ENCODE measurements around the gene TRIM46. TPM values are rescaled to one million over a fixed set of nuclear protein-coding genes. Genes with fewer than 3 reads are reported as not detected.

Gene TRIM46, protein sequence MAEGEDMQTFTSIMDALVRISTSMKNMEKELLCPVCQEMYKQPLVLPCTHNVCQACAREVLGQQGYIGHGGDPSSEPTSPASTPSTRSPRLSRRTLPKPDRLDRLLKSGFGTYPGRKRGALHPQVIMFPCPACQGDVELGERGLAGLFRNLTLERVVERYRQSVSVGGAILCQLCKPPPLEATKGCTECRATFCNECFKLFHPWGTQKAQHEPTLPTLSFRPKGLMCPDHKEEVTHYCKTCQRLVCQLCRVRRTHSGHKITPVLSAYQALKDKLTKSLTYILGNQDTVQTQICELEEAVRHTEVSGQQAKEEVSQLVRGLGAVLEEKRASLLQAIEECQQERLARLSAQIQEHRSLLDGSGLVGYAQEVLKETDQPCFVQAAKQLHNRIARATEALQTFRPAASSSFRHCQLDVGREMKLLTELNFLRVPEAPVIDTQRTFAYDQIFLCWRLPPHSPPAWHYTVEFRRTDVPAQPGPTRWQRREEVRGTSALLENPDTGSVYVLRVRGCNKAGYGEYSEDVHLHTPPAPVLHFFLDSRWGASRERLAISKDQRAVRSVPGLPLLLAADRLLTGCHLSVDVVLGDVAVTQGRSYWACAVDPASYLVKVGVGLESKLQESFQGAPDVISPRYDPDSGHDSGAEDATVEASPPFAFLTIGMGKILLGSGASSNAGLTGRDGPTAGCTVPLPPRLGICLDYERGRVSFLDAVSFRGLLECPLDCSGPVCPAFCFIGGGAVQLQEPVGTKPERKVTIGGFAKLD
- total RNA-seq = 1.5 and 2.5 TPM in 2 replicates

GRCh38 chr1:155173478-155174323 is at the start of gene TRIM46:
TSS of gene TRIM46 (plus strand) at chr1:155173849. CDS start at chr1:155173967, 118 bp downstream.

GRCh38 chr1:155127105-155127966 is 46.3 kb upstream of the TRIM46 start, which contains the start of gene EFNA1:
TSS of gene EFNA1 (plus strand) at chr1:155127876. CDS start at chr1:155127978, 102 bp downstream.

DNA sequence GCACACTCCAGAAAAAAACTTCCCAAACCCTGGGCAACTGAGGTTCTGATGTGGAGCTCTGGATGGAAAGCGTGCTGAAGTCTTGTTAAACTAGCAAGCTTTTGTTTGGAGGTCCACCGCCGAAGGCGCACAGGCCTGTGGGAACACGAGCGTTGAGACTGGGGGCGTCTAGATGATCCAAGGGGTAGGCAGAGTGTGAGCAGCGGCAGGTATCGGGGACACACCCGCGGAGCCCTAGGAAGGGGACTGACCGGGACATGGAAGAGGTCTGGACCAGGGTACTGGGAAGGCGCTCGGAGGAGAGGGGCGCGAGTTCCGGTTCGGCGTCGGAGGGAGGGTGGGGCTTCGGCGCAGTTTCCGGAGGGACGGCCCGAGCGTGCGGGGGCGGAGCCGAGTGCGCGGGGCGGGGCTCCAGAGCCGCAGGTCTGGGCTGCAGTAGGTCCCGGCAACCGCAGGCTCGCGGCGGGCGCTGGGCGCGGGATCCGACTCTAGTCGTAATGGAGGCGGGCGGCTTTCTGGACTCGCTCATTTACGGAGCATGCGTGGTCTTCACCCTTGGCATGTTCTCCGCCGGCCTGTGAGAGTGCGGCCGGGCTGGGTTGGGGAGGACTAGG is 38.1 kb upstream of the TRIM46 start, which contains the start of gene SLC50A1:
SLC50A1 (plus strand) TSS at position 438 of the 614 bp plus-strand sequence; CDS start at position 498, 60 bp downstream.

GRCh38 chr1:155139895-155140629 is 33.6 kb upstream of the TRIM46 start, which contains the start of gene DPM3:
TSS of gene DPM3 (minus strand) at chr1:155140531. CDS start at chr1:155140240, 291 bp downstream.

DNA sequence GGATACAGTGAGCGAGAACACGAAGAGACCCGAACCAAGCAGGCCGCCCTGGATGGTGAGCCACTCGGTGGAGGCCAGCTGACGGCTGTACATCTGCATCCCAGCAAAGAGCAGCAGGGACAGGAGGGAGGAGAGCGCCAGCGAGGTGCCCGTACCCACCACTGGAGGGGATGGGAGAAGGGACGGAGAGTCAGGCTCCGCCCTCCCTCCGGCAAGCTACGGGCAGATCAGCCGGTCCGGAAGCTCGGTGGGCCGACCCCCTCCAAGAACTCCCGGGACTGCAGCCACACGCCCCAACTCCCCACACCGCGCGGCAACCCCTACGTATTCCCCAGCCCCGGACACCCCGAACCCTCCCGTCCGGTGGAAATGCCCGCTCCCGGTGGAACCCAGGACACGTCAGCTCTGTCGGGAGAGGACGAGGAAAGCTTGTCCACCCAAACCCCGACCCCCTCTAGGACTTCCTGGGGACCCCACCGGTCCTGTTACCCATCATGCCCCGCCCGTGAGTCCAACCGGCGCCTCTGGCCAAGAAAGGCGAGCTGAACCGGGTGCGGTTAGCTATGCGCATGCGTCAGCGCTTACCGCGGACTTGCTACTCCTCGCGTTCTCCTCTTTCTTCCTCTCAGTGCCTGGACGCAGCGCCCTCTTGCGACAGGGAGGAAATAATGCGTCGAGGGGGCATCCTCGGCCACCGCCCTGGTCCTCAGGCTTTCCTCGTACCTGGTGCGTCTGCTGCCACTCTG is 744 bp upstream of the TRIM46 start, which contains the start of gene KRTCAP2:
KRTCAP2 (minus strand) TSS at position 573 of the 746 bp plus-strand sequence; CDS start at position 493, 80 bp downstream.

DNA sequence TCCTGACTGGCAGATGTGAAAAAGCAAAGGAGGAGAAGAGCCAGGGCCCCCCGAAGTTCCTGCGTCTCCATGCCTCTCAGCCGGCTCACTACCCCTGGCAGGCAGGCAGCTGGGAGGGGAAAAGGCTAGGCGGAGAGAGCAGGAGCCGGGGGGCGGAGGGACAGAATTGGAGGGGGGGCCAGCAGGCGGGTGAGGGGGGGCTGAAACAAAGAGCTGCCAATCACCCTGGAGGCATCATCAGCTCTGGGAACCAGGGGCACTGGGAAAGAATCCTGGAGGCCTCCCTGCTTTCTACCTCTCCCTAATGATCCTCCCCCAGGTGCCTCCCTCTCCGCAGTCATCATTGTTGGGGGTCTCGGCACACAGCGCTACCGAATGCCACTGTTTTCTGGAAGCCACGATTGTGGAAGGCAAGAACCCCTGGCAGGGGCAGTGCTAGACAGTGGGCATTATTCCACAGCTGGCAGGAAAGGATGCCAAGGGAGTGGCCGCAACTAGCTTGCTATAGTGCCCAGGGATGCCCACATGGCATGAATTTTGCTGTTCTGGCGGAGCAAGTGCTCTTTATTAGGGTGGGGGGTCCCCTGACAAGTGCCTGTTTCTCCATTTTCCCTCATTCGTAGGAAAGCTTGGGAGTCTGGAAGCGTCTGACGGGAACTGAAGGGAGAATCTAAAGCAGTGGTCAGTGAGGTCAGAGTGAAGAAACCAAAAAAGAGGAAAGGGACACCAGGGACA is 34.3 kb downstream of the TRIM46 start, which contains the start of gene THBS3:
THBS3 (minus strand) TSS at position 92 of the 735 bp plus-strand sequence; CDS start at position 71, 21 bp downstream.

GRCh38 chr1:155208541-155209311 is 35.1 kb downstream of the TRIM46 start, which contains the start of gene MTX1:
TSS of gene MTX1 (plus strand) at chr1:155208695. CDS start at chr1:155208805, 110 bp downstream.

Other genes starting within 250 kb of the TRIM46 start
- gene PMVK, start 237.1 kb upstream of the TRIM46 start, total RNA-seq = 6.5 and 13.2 TPM in 2 replicates
- 27.6 and 109 TPM in 2 replicates for gene PBXIP1, start 217.8 kb upstream of the TRIM46 start, total RNA-seq
- 5.6 and 7.7 TPM in 2 replicates for gene PYGO2, start 212.1 kb upstream of the TRIM46 start, total RNA-seq
- 176 and 223 TPM in 2 replicates for gene SHC1, start 203.1 kb upstream of the TRIM46 start, total RNA-seq
- 40.9 and 151 TPM in 2 replicates for gene CKS1B, start 199.2 kb upstream of the TRIM46 start, total RNA-seq
- gene FLAD1, start 190.5 kb upstream of the TRIM46 start, total RNA-seq = 17.8 and 27.4 TPM in 2 replicates
- gene LENEP, start 180.3 kb upstream of the TRIM46 start, total RNA-seq = 0.56 TPM in 1 of 2 replicates, not detected in the other
- gene ZBTB7B, start 171.0 kb upstream of the TRIM46 start, total RNA-seq = 12.5 and 16.9 TPM in 2 replicates
- not detected in 2 replicates for gene DCST2, start 140.1 kb upstream of the TRIM46 start, total RNA-seq
- gene DCST1, start 140.0 kb upstream of the TRIM46 start, total RNA-seq = not detected in 2 replicates
- 66.8 and 66.9 TPM in 2 replicates for gene ADAM15, start 122.5 kb upstream of the TRIM46 start, total RNA-seq
- gene EFNA4, start 110.1 kb upstream of the TRIM46 start, total RNA-seq = 1.9 and 3.7 TPM in 2 replicates
- gene EFNA3, start 95.0 kb upstream of the TRIM46 start, total RNA-seq = 0.77 and 3.1 TPM in 2 replicates
- gene EFNA1, start 46.0 kb upstream of the TRIM46 start, total RNA-seq = 0.19 and 1.4 TPM in 2 replicates
- gene SLC50A1, start 38.0 kb upstream of the TRIM46 start, total RNA-seq = 26.6 and 27.3 TPM in 2 replicates
- 27.6 and 28.0 TPM in 2 replicates for gene DPM3, start 33.3 kb upstream of the TRIM46 start, total RNA-seq
- 138 TPM in 2 replicates for gene KRTCAP2, start 545 bp upstream of the TRIM46 start, total RNA-seq
- 7.9 and 14.4 TPM in 2 replicates for gene THBS3, start 34.0 kb downstream of the TRIM46 start, total RNA-seq
- 44.3 and 57.3 TPM in 2 replicates for gene MTX1, start 34.8 kb downstream of the TRIM46 start, total RNA-seq
- 3.4 and 3.5 TPM in 2 replicates for gene ENTREP3, start 81.6 kb downstream of the TRIM46 start, total RNA-seq
- 32.1 and 42.9 TPM in 2 replicates for gene SCAMP3, start 88.5 kb downstream of the TRIM46 start, total RNA-seq
- 22.0 and 25.7 TPM in 2 replicates for gene CLK2, start 99.7 kb downstream of the TRIM46 start, total RNA-seq
- 0.19 and 0.85 TPM in 2 replicates for gene HCN3, start 103.6 kb downstream of the TRIM46 start, total RNA-seq
- gene PKLR, start 127.6 kb downstream of the TRIM46 start, total RNA-seq = 0.56 TPM in 1 of 2 replicates, not detected in the other
- 110 and 204 TPM in 2 replicates for gene FDPS, start 135.0 kb downstream of the TRIM46 start, total RNA-seq
- 11.8 and 16.1 TPM in 2 replicates for gene RUSC1, start 147.0 kb downstream of the TRIM46 start, total RNA-seq

All from regular cardiac myocyte (primary cell).